Measurements from ENCODE around the gene GRID2.

The GRID2 gene

GRCh38 chr4:92519727-92520126 lies 216.0 kb downstream of the GRID2 start:
- no peaks in the 10 kb centered on the region for H3K9me3 ChIP-seq (replicated peaks; ENCODE audit: insufficient read depth, low read length)
- H3F3A ChIP-seq (ENCODE audit: insufficient read depth, low read length): no peaks in the 10 kb centered on the region
- H3K27ac ChIP-seq (ENCODE audit: low read length): no peak overlapping the region
- DNase-seq: no peak
- no peaks in the 10 kb centered on the region for H3K9me2 ChIP-seq (replicated peaks; ENCODE audit: insufficient read depth, low read length)
- no peaks in the 10 kb centered on the region for H3K4me1 ChIP-seq (ENCODE audit: low read length)
- H3K4me2 ChIP-seq (ENCODE audit: low read depth, low read length): no peak overlapping the region
- TF ChIP-seq EZH2phosphoT487 (IDR thresholded peaks at IDR 0.05; ENCODE audit: low read length) (no peak), EZH2 (optimal IDR thresholded peaks at IDR 0.05; ENCODE audit: low read depth, low read length) (no peak)
- TF ChIP-seq, protein P1, sequence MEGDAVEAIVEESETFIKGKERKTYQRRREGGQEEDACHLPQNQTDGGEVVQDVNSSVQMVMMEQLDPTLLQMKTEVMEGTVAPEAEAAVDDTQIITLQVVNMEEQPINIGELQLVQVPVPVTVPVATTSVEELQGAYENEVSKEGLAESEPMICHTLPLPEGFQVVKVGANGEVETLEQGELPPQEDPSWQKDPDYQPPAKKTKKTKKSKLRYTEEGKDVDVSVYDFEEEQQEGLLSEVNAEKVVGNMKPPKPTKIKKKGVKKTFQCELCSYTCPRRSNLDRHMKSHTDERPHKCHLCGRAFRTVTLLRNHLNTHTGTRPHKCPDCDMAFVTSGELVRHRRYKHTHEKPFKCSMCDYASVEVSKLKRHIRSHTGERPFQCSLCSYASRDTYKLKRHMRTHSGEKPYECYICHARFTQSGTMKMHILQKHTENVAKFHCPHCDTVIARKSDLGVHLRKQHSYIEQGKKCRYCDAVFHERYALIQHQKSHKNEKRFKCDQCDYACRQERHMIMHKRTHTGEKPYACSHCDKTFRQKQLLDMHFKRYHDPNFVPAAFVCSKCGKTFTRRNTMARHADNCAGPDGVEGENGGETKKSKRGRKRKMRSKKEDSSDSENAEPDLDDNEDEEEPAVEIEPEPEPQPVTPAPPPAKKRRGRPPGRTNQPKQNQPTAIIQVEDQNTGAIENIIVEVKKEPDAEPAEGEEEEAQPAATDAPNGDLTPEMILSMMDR (IDR thresholded peaks at IDR 0.05; ENCODE audit: low read length): no peak
- H2AFZ ChIP-seq (ENCODE audit: low read length): no peak overlapping the region
- H3K36me3 ChIP-seq (replicated peaks; ENCODE audit: insufficient read depth, low read length): no peaks in the 10 kb centered on the region
- no peaks in the 10 kb centered on the region for H4K20me1 ChIP-seq (ENCODE audit: insufficient read depth, low read length)
- no peaks in the 10 kb centered on the region for H3K79me2 ChIP-seq (ENCODE audit: low read length)
- no peak overlapping the region for H3K4me3 ChIP-seq (ENCODE audit: low read length)
- H3K27me3 ChIP-seq (replicated peaks; ENCODE audit: insufficient read depth, low read length): no peaks in the 10 kb centered on the region
- H3K9ac ChIP-seq (ENCODE audit: low read length): no peak overlapping the region

GRCh38 chr4:92520563-92520962 lies 216.8 kb downstream of the GRID2 start:
- Histone ChIP-seq H3K4me3 (ENCODE audit: low read length) (no peak overlapping the region), H3K4me1 (ENCODE audit: low read length) (no peaks in the 10 kb centered on the region), H3F3A (ENCODE audit: insufficient read depth, low read length) (no peaks in the 10 kb centered on the region), H3K9ac (ENCODE audit: low read length) (no peak overlapping the region), H3K4me2 (ENCODE audit: low read depth, low read length) (no peak overlapping the region), H3K27me3 (replicated peaks; ENCODE audit: insufficient read depth, low read length) (no peaks in the 10 kb centered on the region), H3K79me2 (ENCODE audit: low read length) (no peaks in the 10 kb centered on the region), H3K36me3 (replicated peaks; ENCODE audit: insufficient read depth, low read length) (no peaks in the 10 kb centered on the region), H3K9me2 (replicated peaks; ENCODE audit: insufficient read depth, low read length) (no peaks in the 10 kb centered on the region), H4K20me1 (ENCODE audit: insufficient read depth, low read length) (no peaks in the 10 kb centered on the region), H2AFZ (ENCODE audit: low read length) (no peak overlapping the region), H3K27ac (ENCODE audit: low read length) (no peak overlapping the region), H3K9me3 (replicated peaks; ENCODE audit: insufficient read depth, low read length) (no peaks in the 10 kb centered on the region)
- no peak for DNase-seq
- no peak for TF ChIP-seq EZH2 (optimal IDR thresholded peaks at IDR 0.05; ENCODE audit: low read depth, low read length)
- TF ChIP-seq, protein P1 (IDR thresholded peaks at IDR 0.05; ENCODE audit: low read length): no peak
- no peak for TF ChIP-seq EZH2phosphoT487 (IDR thresholded peaks at IDR 0.05; ENCODE audit: low read length)

DNA sequence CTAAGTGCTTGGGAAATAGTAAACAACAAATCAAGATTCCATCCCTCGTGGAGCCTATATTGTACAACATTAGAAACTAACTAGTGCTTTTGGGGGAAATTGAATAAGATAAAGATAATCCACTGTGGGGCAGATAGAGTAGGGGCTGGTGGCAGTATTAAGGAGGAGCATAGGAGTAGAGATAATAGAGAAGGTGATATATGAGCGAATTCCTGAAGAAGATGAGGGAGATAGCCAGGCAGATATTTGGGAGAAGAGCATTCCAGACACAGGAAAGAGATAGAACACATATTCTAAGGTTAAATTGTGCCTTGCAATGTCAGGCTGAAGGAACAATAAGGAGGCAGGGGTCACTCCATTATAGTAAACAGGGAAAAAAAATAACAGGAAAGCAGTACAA lies 218.2 kb downstream of the GRID2 start:
- H3K4me3 ChIP-seq (ENCODE audit: low read length): no peak overlapping the region
- no peak overlapping the region for H3K27ac ChIP-seq (ENCODE audit: low read length)
- H3K4me1 ChIP-seq (ENCODE audit: low read length): no peaks in the 10 kb centered on the region
- H3K4me2 ChIP-seq (ENCODE audit: low read depth, low read length): no peak overlapping the region
- TF ChIP-seq EZH2phosphoT487 (IDR thresholded peaks at IDR 0.05; ENCODE audit: low read length) (no peak), EZH2 (optimal IDR thresholded peaks at IDR 0.05; ENCODE audit: low read depth, low read length) (no peak)
- TF ChIP-seq, protein P1 (IDR thresholded peaks at IDR 0.05; ENCODE audit: low read length): no peak
- no peak overlapping the region for H3K9ac ChIP-seq (ENCODE audit: low read length)
- no peaks in the 10 kb centered on the region for H3K36me3 ChIP-seq (replicated peaks; ENCODE audit: insufficient read depth, low read length)
- no peaks in the 10 kb centered on the region for H3K9me3 ChIP-seq (replicated peaks; ENCODE audit: insufficient read depth, low read length)
- H3F3A ChIP-seq (ENCODE audit: insufficient read depth, low read length): no peaks in the 10 kb centered on the region
- no peaks in the 10 kb centered on the region for H3K9me2 ChIP-seq (replicated peaks; ENCODE audit: insufficient read depth, low read length)
- no peaks in the 10 kb centered on the region for H4K20me1 ChIP-seq (ENCODE audit: insufficient read depth, low read length)
- no peak for DNase-seq
- no peaks in the 10 kb centered on the region for H3K79me2 ChIP-seq (ENCODE audit: low read length)
- no peaks in the 10 kb centered on the region for H3K27me3 ChIP-seq (replicated peaks; ENCODE audit: insufficient read depth, low read length)
- H2AFZ ChIP-seq (ENCODE audit: low read length): no peak overlapping the region

All from MM.1S (cell line).